OCI-LY1 (cell line): ENCODE results near the gene MAP1LC3A.

ENCODE experiments used
- CTCF ChIP-seq: fragments of 200-600 bp; sonication (generic), shearing (Covaris generic); IDR thresholded peaks from 2 replicates; pipeline ENCODE4 v1.5.1; 2017; ENCODE audit warnings: mild to moderate bottlenecking, antibody characterized with exemption, low read length, moderate library complexity, mixed read lengths
- EZH2 ChIP-seq: fragments of 200-600 bp; sonication (generic), shearing (Covaris generic); IDR thresholded peaks from 2 replicates; pipeline ENCODE4 v1.8.0; 2017; ENCODE audit warnings: borderline replicate concordance, mixed run types, mild to moderate bottlenecking, antibody characterized with exemption, low read length, moderate library complexity, mixed read lengths

- TF ChIP-seq EZH2 (no peak), CTCF (no peak)
These were observed 2.1 kb downstream of the MAP1LC3A start for GRCh38 chr20:34560614-34561013.
